ENCODE data around the gene ENOX1. TPM values are rescaled to one million over a fixed set of nuclear protein-coding genes. Genes with fewer than 3 reads are reported as not detected.

The ENOX1 gene
- total RNA-seq, 1 experiment from 2014 or later = 1.8 TPM

- Mint-ChIP-seq H3K27me3 (ENCODE audit: insufficient read depth, unreplicated experiment) (no peaks in the 10 kb centered on the region), H3K4me1 (ENCODE audit: insufficient read depth, unreplicated experiment) (no peaks in the 10 kb centered on the region), H3K4me3 (ENCODE audit: unreplicated experiment) (no peak overlapping the region), H3K36me3 (ENCODE audit: insufficient read depth, unreplicated experiment) (peaks cover 6% of the 10 kb centered on the region), H3K27ac (ENCODE audit: low read depth, unreplicated experiment) (no peak overlapping the region), H3K9me3 (ENCODE audit: unreplicated experiment) (no peaks in the 10 kb centered on the region)
- ChIA-PET CTCF (interaction anchor here (0.9 kb wide), 1 partner anchor 16 kb away, joined by 4 read pairs; no protein-coding TSS in a partner anchor), POLR2A (interaction anchor here (0.6 kb wide), 1 partner anchor 14 kb away, joined by 3 read pairs; no protein-coding TSS in a partner anchor)
- TF ChIP-seq CTCF (IDR thresholded peaks at IDR 0.05; ENCODE audit: unreplicated experiment) = no peak
- intact Hi-C loops (cut with micrococcal nuclease) = no loop called here
- DNase-seq (ENCODE audit: unreplicated experiment) = no peak
- no TSS peak for BruUV-seq (replicated peaks)
Measured at GRCh38 chr13:43614063-43614462, 172.7 kb downstream of the ENOX1 start.

- no peaks in the 10 kb centered on the region for H3K9me3 Mint-ChIP-seq (ENCODE audit: unreplicated experiment)
- no peaks in the 10 kb centered on the region for H3K4me1 Mint-ChIP-seq (ENCODE audit: insufficient read depth, unreplicated experiment)
- ChIA-PET POLR2A (no interaction called here), CTCF (interaction anchor here (0.8 kb wide), 1 partner anchor 18 kb away, joined by 5 read pairs; no protein-coding TSS in a partner anchor)
- no peak for TF ChIP-seq CTCF (IDR thresholded peaks at IDR 0.05; ENCODE audit: unreplicated experiment)
- no peak overlapping the region for H3K4me3 Mint-ChIP-seq (ENCODE audit: unreplicated experiment)
- H3K27ac Mint-ChIP-seq (ENCODE audit: low read depth, unreplicated experiment) = no peak overlapping the region
- no peaks in the 10 kb centered on the region for H3K27me3 Mint-ChIP-seq (ENCODE audit: insufficient read depth, unreplicated experiment)
- DNase-seq (ENCODE audit: unreplicated experiment) = no peak
- intact Hi-C loops (cut with micrococcal nuclease) = no loop called here
- no TSS peak for BruUV-seq (replicated peaks)
- H3K36me3 Mint-ChIP-seq (ENCODE audit: insufficient read depth, unreplicated experiment) = peaks cover 6% of the 10 kb centered on the region
Measured at GRCh38 chr13:43611281-43612273, 175.2 kb downstream of the ENOX1 start.

- no peaks in the 10 kb centered on the region for H3K36me3 Mint-ChIP-seq (ENCODE audit: insufficient read depth, unreplicated experiment)
- intact Hi-C loops (cut with micrococcal nuclease) = no loop called here
- ChIA-PET POLR2A (interaction anchor here (0.8 kb wide), 1 partner anchor 95 kb away, joined by 3 read pairs; no protein-coding TSS in a partner anchor), CTCF (no interaction called here)
- H3K27me3 Mint-ChIP-seq (ENCODE audit: insufficient read depth, unreplicated experiment) = no peaks in the 10 kb centered on the region
- no peak for DNase-seq (ENCODE audit: unreplicated experiment)
- H3K9me3 Mint-ChIP-seq (ENCODE audit: unreplicated experiment) = peaks cover 6% of the 10 kb centered on the region
- no peak overlapping the region for H3K27ac Mint-ChIP-seq (ENCODE audit: low read depth, unreplicated experiment)
- TF ChIP-seq CTCF (IDR thresholded peaks at IDR 0.05; ENCODE audit: unreplicated experiment) = no peak
- no peak overlapping the region for H3K4me3 Mint-ChIP-seq (ENCODE audit: unreplicated experiment)
- no TSS peak for BruUV-seq (replicated peaks)
- no peaks in the 10 kb centered on the region for H3K4me1 Mint-ChIP-seq (ENCODE audit: insufficient read depth, unreplicated experiment)
Measured at GRCh38 chr13:43608400-43609137, 178.2 kb downstream of the ENOX1 start.

- no peak overlapping the region for H3K27ac Mint-ChIP-seq (ENCODE audit: low read depth, unreplicated experiment)
- no peaks in the 10 kb centered on the region for H3K27me3 Mint-ChIP-seq (ENCODE audit: insufficient read depth, unreplicated experiment)
- intact Hi-C loops (cut with micrococcal nuclease) = no loop called here
- ChIA-PET CTCF (no interaction called here), POLR2A (interaction anchor here (0.5 kb wide), 1 partner anchor 113 kb away, joined by 3 read pairs; no protein-coding TSS in a partner anchor)
- no peaks in the 10 kb centered on the region for H3K36me3 Mint-ChIP-seq (ENCODE audit: insufficient read depth, unreplicated experiment)
- no peak overlapping the region for H3K4me3 Mint-ChIP-seq (ENCODE audit: unreplicated experiment)
- no peak for DNase-seq (ENCODE audit: unreplicated experiment)
- BruUV-seq (replicated peaks) = no TSS peak
- no peaks in the 10 kb centered on the region for H3K9me3 Mint-ChIP-seq (ENCODE audit: unreplicated experiment)
- TF ChIP-seq CTCF (IDR thresholded peaks at IDR 0.05; ENCODE audit: unreplicated experiment) = no peak
- H3K4me1 Mint-ChIP-seq (ENCODE audit: insufficient read depth, unreplicated experiment) = no peaks in the 10 kb centered on the region
Measured at GRCh38 chr13:43597599-43597945, 189.2 kb downstream of the ENOX1 start.

All from MCF 10A (cell line).